Measurements from ENCODE around the gene NAA16.

DNA sequence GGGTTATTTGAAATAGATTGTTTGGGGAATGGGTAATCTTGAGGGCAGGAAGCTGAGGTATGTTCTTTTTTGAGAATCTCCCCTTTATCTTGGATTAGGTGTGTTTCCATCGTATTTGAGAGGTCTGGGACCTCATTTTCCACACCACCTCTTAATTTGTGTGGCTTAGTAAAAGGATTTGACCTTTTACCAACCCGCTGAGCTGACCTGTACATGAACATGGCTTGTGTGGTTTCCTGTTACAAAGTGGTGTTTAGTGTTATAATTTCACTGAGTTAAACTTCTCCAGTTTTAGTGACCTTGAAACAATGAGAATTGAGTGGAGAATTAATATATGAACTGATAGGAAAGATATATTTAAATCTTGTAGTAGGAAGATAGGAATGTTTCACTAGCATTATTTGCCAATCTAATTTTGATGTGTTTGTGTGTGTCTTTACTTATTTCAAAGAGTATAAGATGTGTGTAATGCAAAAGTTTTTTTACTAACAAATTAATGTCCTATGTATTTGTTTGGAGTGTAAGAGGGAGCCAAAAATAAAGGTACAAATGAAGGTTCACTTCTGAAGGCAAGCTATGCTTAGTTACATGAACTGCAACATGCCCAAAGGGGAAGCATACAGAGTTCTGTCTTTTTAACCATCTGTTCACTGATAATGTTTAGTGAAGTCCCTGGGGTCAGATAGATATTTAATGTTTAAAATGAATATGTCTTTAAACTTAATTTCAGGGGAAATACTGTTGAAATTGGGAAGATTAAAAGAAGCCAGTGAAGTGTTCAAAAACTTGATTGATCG lies 17.1 kb downstream of the NAA16 start:
- TF ChIP-seq POLR2AphosphoS5 (IDR thresholded peaks at IDR 0.05), result no peak
- TF ChIP-seq, protein P1, sequence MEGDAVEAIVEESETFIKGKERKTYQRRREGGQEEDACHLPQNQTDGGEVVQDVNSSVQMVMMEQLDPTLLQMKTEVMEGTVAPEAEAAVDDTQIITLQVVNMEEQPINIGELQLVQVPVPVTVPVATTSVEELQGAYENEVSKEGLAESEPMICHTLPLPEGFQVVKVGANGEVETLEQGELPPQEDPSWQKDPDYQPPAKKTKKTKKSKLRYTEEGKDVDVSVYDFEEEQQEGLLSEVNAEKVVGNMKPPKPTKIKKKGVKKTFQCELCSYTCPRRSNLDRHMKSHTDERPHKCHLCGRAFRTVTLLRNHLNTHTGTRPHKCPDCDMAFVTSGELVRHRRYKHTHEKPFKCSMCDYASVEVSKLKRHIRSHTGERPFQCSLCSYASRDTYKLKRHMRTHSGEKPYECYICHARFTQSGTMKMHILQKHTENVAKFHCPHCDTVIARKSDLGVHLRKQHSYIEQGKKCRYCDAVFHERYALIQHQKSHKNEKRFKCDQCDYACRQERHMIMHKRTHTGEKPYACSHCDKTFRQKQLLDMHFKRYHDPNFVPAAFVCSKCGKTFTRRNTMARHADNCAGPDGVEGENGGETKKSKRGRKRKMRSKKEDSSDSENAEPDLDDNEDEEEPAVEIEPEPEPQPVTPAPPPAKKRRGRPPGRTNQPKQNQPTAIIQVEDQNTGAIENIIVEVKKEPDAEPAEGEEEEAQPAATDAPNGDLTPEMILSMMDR (IDR thresholded peaks at IDR 0.05), result no peak
- no peak for TF ChIP-seq POLR2A (IDR thresholded peaks at IDR 0.05)

All from breast epithelium (tissue), 3 donors.